Astrocyte of the cerebellum (primary cell): ENCODE results near the gene DNAH2.

ENCODE experiments used
- DNase-seq: peaks from one replicate; pipeline ENCODE4 v3.0.0-alpha.2; 2011; ENCODE audit warnings: low read depth
- H3K4me3 ChIP-seq: 2 replicates; pipeline ENCODE4 v1.5.1; 2011; ENCODE audit warnings: mild to moderate bottlenecking, low read depth, low read length, moderate library complexity
- CTCF ChIP-seq: IDR thresholded peaks from 2 replicates; pipeline ENCODE4 v1.5.1; 2012; ENCODE audit warnings: low read length, low read depth, moderate library complexity, mild to moderate bottlenecking; ENCODE audit errors: missing control alignments
- in situ Hi-C: cut with HindIII; loops from 2 replicates; pipeline ENCODE4 v1.10.0; 2017; ENCODE audit warnings: low sequenced_read_pairs

DNAH2 gene

GRCh38 chr17:7855660-7856010, 138.1 kb downstream of the DNAH2 start:
- no peak for TF ChIP-seq CTCF
- in situ Hi-C loops = no loop called here
- peak overlapping the region; percentile 56 for H3K4me3 ChIP-seq
- DNase-seq = no peak

- in situ Hi-C loops = no loop called here
- no peak for DNase-seq
- no peak for TF ChIP-seq CTCF
- H3K4me3 ChIP-seq = peak overlapping the region; percentile 56
Observed at GRCh38 chr17:7856011-7856810, 138.7 kb downstream of the DNAH2 start.

GRCh38 chr17:7856811-7857712, 139.5 kb downstream of the DNAH2 start, which contains the start of gene NAA38:
TSS of gene NAA38 (minus strand) at chr17:7857559. CDS start at chr17:7857463, 96 bp downstream.
- peak; percentile 47 for TF ChIP-seq CTCF
- peak; percentile 99 for DNase-seq
- in situ Hi-C loops = no loop called here
- peak within 1 kb of the TSS; percentile 56 for H3K4me3 ChIP-seq

- TF ChIP-seq CTCF = no peak
- in situ Hi-C loops = no loop called here
- H3K4me3 ChIP-seq = peak within 1 kb of the TSS; percentile 56
- no peak for DNase-seq
Observed at GRCh38 chr17:7857713-7858521, 140.4 kb downstream of the DNAH2 start, which contains the start of gene CYB5D1. TSS of gene CYB5D1 (plus strand) at chr17:7858003. CDS start at chr17:7858135, 132 bp downstream.

GRCh38 chr17:7858522-7858810, 140.9 kb downstream of the DNAH2 start:
- in situ Hi-C loops = no loop called here
- peak overlapping the region; percentile 56 for H3K4me3 ChIP-seq
- DNase-seq = no peak
- TF ChIP-seq CTCF = peak; percentile 57

GRCh38 chr17:7859028-7859427, 141.5 kb downstream of the DNAH2 start:
- peak overlapping the region; percentile 56 for H3K4me3 ChIP-seq
- no peak for TF ChIP-seq CTCF
- DNase-seq = no peak
- in situ Hi-C loops = no loop called here
